GM12872 (cell line): ENCODE results near the gene FANCI.

ENCODE experiments used
- CTCF ChIP-seq: IDR thresholded peaks from 3 replicates; pipeline ENCODE4 v1.5.1; 2011; ENCODE audit warnings: low read depth, mild to moderate bottlenecking, low read length, moderate library complexity; ENCODE audit not compliant: insufficient read depth

Gene FANCI

GRCh38 chr15:89361451-89362202 lies 117.8 kb downstream of the FANCI start:
- TF ChIP-seq CTCF = no peak

- TF ChIP-seq CTCF = no peak
Observed at GRCh38 chr15:89362203-89363101, 118.7 kb downstream of the FANCI start.

- TF ChIP-seq CTCF = no peak
Observed at GRCh38 chr15:89363133-89363532, 119.4 kb downstream of the FANCI start.

- TF ChIP-seq CTCF = no peak
Observed at GRCh38 chr15:89363770-89364169, 120.0 kb downstream of the FANCI start.

- no peak for TF ChIP-seq CTCF
Observed at GRCh38 chr15:89364341-89364740, 120.6 kb downstream of the FANCI start.

- no peak for TF ChIP-seq CTCF
Observed at GRCh38 chr15:89364741-89365450, 121.1 kb downstream of the FANCI start.
